Colonic mucosa (tissue), 4 donors: ENCODE data around the gene USP9X. TPM values are rescaled to one million over a fixed set of nuclear protein-coding genes. Genes with fewer than 3 reads are reported as not detected.

ENCODE experiments used
- DNase-seq: peaks from one replicate; pipeline ENCODE4 v3.0.0-alpha.2; 2020
- H3K27ac ChIP-seq: fragments of 200-600 bp; one replicate; pipeline ENCODE4 v1.8.0; 2021
- H3K27me3 ChIP-seq: fragments of 200-600 bp; one replicate; pipeline ENCODE4 v1.8.0; 2021
- H3K36me3 ChIP-seq: fragments of 200-600 bp; one replicate; pipeline ENCODE4 v1.8.0; 2021
- H3K4me1 ChIP-seq: fragments of 200-600 bp; one replicate; pipeline ENCODE4 v1.8.0; 2021; ENCODE audit warnings: mild to moderate bottlenecking
- H3K4me3 ChIP-seq: fragments of 200-600 bp; one replicate; pipeline ENCODE4 v1.8.0; 2021
- H3K9ac ChIP-seq, 2 donors: one replicate each; pipeline ENCODE4 v1.7.0; 2013; ENCODE audit warnings: control low read depth in 2 of 2, low read depth in 2 of 2, low read length in 2 of 2
- H3K9me3 ChIP-seq: fragments of 200-600 bp; one replicate; pipeline ENCODE4 v1.8.0; 2021
- CTCF ChIP-seq: fragments of 200-600 bp; IDR thresholded peaks from one replicate; pipeline ENCODE4 v1.8.0; 2022; ENCODE audit warnings: antibody characterized with exemption, mild to moderate bottlenecking
- intact Hi-C: fragments of 100-400 bp; cut with DNase I; formaldehyde crosslinking; loops from one replicate; pipeline ENCODE4 v1.14.1; 2022
- total RNA-seq, 2 donors: library from RNA; stranded (reverse); fragmentation: NEBNext Ultra II Directional in 1 of 2; extraction: Animal tissue kit (Norgen Biotek cat#: 25700) in 1 of 2; gene quantifications; one replicate each; pipeline ENCODE4 v1.2.1, GENCODE V29; 2021
- donor health status: healthy.
- donor health status: DM: no; HTN: no; CAD: no.
- donor health status: DM: no; HTN: no; CAD: no.

USP9X gene
- total RNA-seq, 2 donors from 2014 or later = 74.5 to 89.0 TPM

- H3K9ac ChIP-seq = no peak overlapping the region
- no peaks in the 10 kb centered on the region for H3K36me3 ChIP-seq
- H3K27me3 ChIP-seq = no peaks in the 10 kb centered on the region
- TF ChIP-seq CTCF = no peak
- intact Hi-C loops = loop anchor here (10.0 kb wide), 2 partner anchors 242 to 462 kb away; no protein-coding TSS in a partner anchor
- no peak overlapping the region for H3K4me3 ChIP-seq
- no peaks in the 10 kb centered on the region for H3K4me1 ChIP-seq
- no peak overlapping the region for H3K27ac ChIP-seq
- no peak for DNase-seq
- no peaks in the 10 kb centered on the region for H3K9me3 ChIP-seq
These were observed 31.7 kb downstream of the USP9X start for GRCh38 chrX:41116948-41117347.

GRCh38 chrX:41118156-41118555 lies 32.9 kb downstream of the USP9X start:
- H3K36me3 ChIP-seq = no peaks in the 10 kb centered on the region
- intact Hi-C loops = loop anchor here (10.0 kb wide), 2 partner anchors 243 to 463 kb away; no protein-coding TSS in a partner anchor

GRCh38 chrX:41119803-41120202 lies 34.6 kb downstream of the USP9X start:
- Histone ChIP-seq H3K4me1 (no peaks in the 10 kb centered on the region), H3K9me3 (no peaks in the 10 kb centered on the region), H3K27me3 (no peaks in the 10 kb centered on the region), H3K36me3 (no peaks in the 10 kb centered on the region), H3K27ac (no peak overlapping the region), H3K4me3 (no peak overlapping the region), H3K9ac (no peak overlapping the region)
- TF ChIP-seq CTCF = no peak
- no peak for DNase-seq
- intact Hi-C loops = loop anchor here (10.0 kb wide), 2 partner anchors 245 to 465 kb away; no protein-coding TSS in a partner anchor

More at GRCh38 chrX:41118156-41118555, 32.9 kb downstream of the USP9X start:
- no peak for TF ChIP-seq CTCF
- H3K27me3 ChIP-seq = no peaks in the 10 kb centered on the region
- H3K4me3 ChIP-seq = no peak overlapping the region
- no peaks in the 10 kb centered on the region for H3K4me1 ChIP-seq
- H3K9ac ChIP-seq = no peak overlapping the region
- no peak for DNase-seq
- H3K9me3 ChIP-seq = no peaks in the 10 kb centered on the region
- H3K27ac ChIP-seq = no peak overlapping the region

- intact Hi-C loops = no loop called here
- DNase-seq = no peak
- Histone ChIP-seq H3K9me3 (no peaks in the 10 kb centered on the region), H3K36me3 (no peaks in the 10 kb centered on the region), H3K9ac (no peak overlapping the region), H3K27ac (no peak overlapping the region), H3K4me3 (no peak overlapping the region), H3K27me3 (no peaks in the 10 kb centered on the region), H3K4me1 (no peaks in the 10 kb centered on the region)
- no peak for TF ChIP-seq CTCF
These were observed 36.5 kb downstream of the USP9X start for GRCh38 chrX:41121766-41122165.

GRCh38 chrX:41122664-41123257 lies 37.5 kb downstream of the USP9X start:
- intact Hi-C loops = no loop called here
- Histone ChIP-seq H3K9me3 (no peaks in the 10 kb centered on the region), H3K27ac (no peak overlapping the region), H3K27me3 (no peaks in the 10 kb centered on the region), H3K4me3 (no peak overlapping the region), H3K9ac (no peak overlapping the region), H3K36me3 (no peaks in the 10 kb centered on the region), H3K4me1 (no peaks in the 10 kb centered on the region)
- DNase-seq = no peak
- TF ChIP-seq CTCF = no peak
